ENCODE results near the gene WWOX.

Gene WWOX

GRCh38 chr16:78755751-78756661 is 656.6 kb downstream of the WWOX start:
- DNase-seq, result no peak

DNA sequence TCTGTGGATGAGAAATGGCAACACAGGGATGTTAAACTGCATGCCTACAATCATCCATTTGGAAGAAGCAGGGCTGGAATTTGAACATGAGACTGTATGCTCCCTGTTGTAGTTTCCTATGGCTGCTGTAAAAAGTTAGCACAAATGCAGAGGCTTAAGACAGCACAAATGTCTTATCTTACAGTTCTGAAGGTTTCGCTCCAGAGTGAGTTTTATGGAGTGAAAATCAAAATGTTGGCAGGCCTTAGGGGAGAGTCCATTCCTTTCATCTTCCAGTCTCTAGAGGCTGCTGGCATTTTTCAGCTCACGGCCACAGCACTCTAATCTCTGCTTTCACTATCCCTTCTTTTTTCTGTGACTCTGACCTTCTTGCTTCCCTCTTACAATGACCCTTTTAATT is 660.1 kb downstream of the WWOX start:
- DNase-seq, result no peak

DNA sequence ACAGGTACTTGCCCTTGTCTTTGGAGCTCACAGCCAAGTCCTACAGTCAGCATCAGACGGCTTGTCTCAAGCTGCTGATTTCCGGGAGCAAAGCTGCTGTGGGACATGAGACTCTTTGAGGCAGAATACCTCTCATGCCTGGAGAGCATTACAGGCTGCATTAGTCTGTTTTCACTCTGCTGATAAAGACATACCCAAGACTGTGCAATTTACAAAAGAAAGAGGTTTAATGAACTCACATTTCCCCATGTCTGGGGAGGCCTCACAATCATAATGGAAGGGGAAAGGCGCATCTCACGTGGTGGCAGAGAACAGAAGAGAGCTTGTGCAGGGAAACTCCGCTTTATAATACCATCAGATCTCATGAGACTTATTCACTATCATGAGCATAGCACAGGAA is 661.2 kb downstream of the WWOX start:
- DNase-seq, result no peak

GRCh38 chr16:78761427-78761826 is 662.0 kb downstream of the WWOX start:
- no peak for DNase-seq

DNA sequence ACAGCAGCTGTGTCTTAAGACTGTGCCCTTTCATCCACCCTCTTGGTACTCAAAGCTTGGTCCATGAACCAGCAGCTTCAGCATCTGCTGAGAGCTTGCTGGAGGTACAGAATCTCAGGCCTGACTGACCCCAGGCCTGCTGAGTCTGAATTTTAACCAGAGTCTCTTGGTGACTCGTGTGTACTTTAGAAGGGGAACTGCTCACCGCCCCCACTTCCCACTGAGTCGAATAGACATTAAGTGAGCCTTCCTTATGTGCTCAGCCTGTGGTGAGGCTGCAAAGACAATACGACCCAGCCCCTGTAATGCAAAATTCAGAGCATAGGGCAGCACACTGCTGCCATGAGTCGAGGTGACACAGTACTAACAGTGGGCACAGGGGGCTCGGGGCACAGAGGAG is 662.8 kb downstream of the WWOX start:
- no peak for DNase-seq

GRCh38 chr16:78763821-78764440 is 664.5 kb downstream of the WWOX start:
- DNase-seq, result no peak

- no peak for DNase-seq
Measured at GRCh38 chr16:78764478-78764877, 665.0 kb downstream of the WWOX start.

DNA sequence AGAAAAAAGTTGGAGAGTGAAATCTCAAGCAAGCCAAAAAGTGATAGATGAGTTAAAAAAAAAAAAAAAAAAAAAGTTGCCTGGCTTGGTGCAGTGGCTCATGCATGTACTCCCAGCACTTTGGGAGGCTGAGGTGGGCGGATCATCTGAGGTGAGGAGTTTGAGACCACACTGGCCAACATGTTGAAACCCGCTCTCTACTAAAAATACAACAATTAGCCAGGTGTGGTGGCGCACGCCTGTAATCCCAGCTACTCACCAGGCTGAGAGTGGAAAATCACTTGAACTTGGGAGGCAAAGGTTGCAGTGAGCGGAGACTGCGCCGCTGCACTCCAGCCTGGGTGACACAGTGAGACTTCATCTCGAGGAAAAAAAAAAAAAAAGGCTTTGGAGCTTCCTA is 668.8 kb downstream of the WWOX start:
- DNase-seq, result no peak

DNA sequence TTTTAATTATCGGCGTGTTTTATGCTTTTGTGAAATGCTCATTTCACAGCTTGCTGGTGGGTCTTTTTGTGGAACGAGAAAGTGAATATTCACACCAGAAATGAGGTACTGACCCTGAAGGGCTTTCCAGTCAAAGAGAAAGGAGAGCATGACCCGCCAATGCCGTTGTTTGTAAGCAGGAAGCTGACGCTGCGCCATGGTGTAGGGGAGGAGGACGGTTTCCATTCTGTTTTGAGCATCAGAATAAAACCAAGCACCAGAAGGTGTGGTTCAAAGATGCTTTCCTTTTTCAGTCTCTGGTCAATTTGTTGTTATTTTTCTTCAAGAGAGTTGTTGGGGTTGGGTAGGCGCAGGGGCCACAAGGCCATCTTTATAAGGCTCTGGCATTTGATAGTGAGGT is 669.3 kb downstream of the WWOX start:
- DNase-seq, result peak in 1 of 2 donors; percentile 58

- DNase-seq, result peak; percentile 77 to 88
Measured at GRCh38 chr16:78770353-78771091, 671.1 kb downstream of the WWOX start.

- DNase-seq, result no peak
Measured at GRCh38 chr16:78773291-78773702, 673.8 kb downstream of the WWOX start.

DNA sequence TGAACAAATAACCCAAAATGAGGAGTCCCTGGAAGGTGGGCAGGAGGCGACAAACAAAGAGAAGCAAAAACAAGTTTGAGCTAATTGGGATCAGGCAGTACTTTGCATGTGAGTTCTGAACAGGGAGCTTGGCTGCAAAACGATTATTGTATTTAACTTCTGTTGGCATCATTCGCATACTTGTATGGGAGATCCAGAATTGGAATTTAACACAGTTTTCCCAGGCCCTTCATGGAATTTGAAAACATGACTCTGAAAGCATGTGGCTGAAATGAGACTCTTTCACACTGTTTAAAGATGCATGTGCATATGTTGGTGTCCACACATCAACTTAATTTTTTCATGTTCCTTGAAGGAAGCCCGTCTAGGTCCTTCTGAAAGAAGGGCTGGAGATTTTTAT is 674.3 kb downstream of the WWOX start:
- no peak for DNase-seq

GRCh38 chr16:78775161-78775561 is 675.7 kb downstream of the WWOX start:
- DNase-seq, result no peak

DNA sequence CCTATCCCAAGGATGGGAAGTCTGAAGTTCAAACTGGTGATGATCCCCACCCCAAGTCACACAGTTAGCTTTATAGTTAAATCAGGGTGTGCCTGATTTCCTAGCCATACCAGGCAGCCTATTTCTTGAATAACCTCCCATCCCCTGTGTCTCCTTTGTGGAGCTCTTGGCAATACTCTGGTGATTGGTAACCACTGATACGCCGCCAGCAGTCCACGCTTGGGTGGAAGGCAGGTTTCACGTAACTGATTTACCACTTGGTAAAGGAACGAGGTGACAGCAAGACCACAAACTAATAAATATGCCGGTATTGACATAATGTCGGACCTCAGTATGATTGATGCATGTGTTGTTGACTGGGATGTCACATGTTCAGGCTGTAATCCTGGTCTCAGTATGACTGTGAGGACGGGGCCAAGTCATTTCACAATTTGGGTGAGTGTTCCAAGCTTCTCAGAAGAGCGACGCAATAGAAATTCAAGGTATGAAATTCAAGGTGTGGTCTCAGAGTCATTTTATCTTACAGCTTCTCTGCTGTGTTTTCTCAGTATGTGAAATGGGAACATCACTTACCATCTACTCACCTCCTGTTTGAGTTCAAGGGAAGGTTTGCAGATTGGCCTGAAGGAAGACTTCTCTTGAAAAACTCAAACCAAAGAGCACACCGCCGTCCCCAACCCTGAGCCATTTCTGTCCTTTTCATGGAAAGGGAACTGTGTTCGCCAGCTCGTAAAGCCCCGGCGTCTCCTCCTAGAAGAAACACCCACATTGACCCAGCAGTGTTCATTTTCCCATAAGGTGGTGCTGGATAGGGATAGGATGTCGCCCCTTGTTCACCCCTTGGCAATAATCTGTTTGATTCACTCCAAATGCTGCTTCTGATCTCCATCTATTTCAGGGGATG is 678.9 kb downstream of the WWOX start:
- peak in 1 of 2 donors; percentile 20 for DNase-seq

GRCh38 chr16:78780808-78781207 is 681.4 kb downstream of the WWOX start:
- DNase-seq, result no peak

- no peak for DNase-seq
Measured at GRCh38 chr16:78782572-78782971, 683.1 kb downstream of the WWOX start.

GRCh38 chr16:78783570-78784079 is 684.2 kb downstream of the WWOX start:
- no peak for DNase-seq

DNA sequence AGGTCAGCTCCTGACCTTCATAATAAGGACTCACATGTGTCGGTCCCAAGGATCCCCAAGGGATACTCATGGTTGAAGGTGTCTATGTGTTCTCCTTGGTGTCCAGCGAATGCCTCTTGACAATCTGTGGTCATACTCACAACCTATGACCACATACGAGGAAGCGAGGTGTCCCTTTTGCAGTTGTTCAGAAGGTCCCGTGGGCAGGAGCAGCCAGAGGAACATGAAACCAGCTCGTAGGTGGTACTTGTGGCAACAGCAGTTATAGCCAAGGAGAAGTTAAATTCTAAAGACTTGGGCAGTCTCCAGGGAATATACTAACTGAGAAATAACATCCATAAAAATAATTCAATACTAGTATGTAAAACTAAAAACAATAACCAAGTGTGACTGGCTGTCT is 685.3 kb downstream of the WWOX start:
- DNase-seq, result no peak

- no peak for DNase-seq
Measured at GRCh38 chr16:78785218-78785617, 685.8 kb downstream of the WWOX start.

- no peak for DNase-seq
Measured at GRCh38 chr16:78786635-78787034, 687.2 kb downstream of the WWOX start.

GRCh38 chr16:78788276-78788675 is 688.8 kb downstream of the WWOX start:
- DNase-seq, result no peak

DNA sequence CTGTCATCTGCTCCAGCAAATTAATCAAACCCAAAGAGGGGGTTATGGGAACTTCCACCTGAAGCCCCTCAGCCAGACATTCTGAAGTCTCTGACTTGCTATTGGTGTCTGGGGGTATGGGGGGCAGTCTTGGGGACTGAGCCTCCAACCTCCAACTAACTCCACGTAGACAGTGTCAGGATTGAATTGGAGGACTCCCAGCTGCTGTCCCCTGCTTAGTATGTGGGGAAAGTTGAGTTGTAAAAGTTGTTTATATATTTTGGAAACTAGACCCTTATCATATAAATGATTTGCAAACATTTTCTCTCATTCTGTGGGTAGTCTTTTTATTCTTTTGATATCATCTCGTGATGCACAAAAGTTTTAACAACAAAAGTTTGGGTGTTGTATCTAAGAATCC is 689.2 kb downstream of the WWOX start:
- DNase-seq, result no peak
